PC-3 (cell line): ENCODE data around the gene TEX54.

Experiments used
- CTCF ChIP-seq: fragments of 300-600 bp; sonication (generic); conservative IDR thresholded peaks from 2 replicates; pipeline ENCODE4 v1.5.1; 2017; ENCODE audit warnings: antibody characterized with exemption, low read depth, mild to moderate bottlenecking, low read length
- EZH2 ChIP-seq: fragments of 300-600 bp; sonication (generic); IDR thresholded peaks from one replicate; pipeline ENCODE4 v1.6.1; 2017; ENCODE audit warnings: antibody characterized with exemption, mild to moderate bottlenecking, low read length; ENCODE audit not compliant: unreplicated experiment

GRCh38 chr11:62857541-62857982 is 24.9 kb upstream of the TEX54 start:
- TF ChIP-seq CTCF (no peak), EZH2 (no peak)
